ENCODE data around the gene SLC45A3. TPM values are rescaled to one million over a fixed set of nuclear protein-coding genes. Genes with fewer than 3 reads are reported as not detected.

Gene SLC45A3
- total RNA-seq, 1 donor from 2014 or later, result 7.5 TPM

DNA sequence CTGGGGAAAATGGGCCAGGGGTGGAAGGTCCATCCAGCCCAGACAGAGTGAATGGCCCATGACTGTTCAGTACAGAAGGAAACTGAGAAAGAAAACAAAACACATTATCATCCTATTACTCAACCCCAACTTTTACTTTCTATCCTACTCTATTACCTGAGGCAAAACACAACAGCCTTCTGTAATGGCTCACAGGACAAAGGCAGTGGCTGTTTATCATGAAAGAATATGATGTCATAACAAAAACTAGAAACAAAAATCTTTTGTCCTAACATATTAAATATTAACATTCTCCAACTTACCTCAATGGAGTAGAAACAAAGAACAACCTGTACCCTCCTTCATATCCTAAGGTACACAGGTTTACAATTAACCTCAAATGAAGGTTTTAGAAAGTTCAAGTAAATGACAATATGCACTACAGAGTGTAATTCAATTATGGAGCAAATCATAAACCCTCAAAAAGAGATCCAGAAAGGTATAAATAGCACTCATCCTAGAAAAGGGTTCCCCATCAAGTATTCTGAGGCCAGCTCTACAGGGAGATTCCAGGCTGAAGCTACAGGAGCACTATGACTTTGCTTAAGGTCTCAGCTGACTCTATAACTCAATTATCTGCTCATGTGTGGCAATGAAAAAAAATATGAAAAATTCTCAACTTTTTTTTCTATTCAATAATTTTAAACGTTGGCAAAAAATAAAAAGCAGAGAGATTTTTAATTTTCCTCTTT, 63.6 kb downstream of the SLC45A3 start:
- no peak for DNase-seq (ENCODE audit: low spot score in 2 of 2, unreplicated experiment in 2 of 2)
- Mint-ChIP-seq H3K27ac (no peak overlapping the region), H3K9me3 (no peaks in the 10 kb centered on the region), H3K4me3 (no peak overlapping the region), H3K27me3 (ENCODE audit: low read depth) (no peaks in the 10 kb centered on the region), H3K4me1 (peaks cover 1% of the 10 kb centered on the region), H3K36me3 (peaks cover 33% of the 10 kb centered on the region)
- TF ChIP-seq, protein P1, sequence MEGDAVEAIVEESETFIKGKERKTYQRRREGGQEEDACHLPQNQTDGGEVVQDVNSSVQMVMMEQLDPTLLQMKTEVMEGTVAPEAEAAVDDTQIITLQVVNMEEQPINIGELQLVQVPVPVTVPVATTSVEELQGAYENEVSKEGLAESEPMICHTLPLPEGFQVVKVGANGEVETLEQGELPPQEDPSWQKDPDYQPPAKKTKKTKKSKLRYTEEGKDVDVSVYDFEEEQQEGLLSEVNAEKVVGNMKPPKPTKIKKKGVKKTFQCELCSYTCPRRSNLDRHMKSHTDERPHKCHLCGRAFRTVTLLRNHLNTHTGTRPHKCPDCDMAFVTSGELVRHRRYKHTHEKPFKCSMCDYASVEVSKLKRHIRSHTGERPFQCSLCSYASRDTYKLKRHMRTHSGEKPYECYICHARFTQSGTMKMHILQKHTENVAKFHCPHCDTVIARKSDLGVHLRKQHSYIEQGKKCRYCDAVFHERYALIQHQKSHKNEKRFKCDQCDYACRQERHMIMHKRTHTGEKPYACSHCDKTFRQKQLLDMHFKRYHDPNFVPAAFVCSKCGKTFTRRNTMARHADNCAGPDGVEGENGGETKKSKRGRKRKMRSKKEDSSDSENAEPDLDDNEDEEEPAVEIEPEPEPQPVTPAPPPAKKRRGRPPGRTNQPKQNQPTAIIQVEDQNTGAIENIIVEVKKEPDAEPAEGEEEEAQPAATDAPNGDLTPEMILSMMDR (IDR thresholded peaks at IDR 0.05; ENCODE audit: unreplicated experiment), result no peak

DNA sequence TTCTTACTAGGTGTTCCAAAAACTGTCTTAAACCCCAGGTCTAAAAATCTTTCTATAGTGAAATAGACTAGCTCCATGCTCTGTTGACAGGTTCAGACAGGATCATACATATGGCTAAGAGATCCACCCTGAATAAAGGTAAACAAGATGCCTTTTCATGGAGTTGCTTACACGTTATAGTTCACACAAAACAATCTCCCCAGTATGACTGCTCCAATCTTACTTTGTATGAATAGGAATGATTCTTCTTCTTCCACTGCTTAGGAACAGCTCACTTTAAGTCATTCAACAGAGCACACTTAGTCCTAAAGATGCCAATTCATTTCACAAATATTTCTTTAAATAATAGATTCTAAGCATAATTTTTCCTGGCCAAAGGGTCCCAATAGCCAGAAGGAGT, 64.5 kb downstream of the SLC45A3 start:
- Mint-ChIP-seq H3K27ac (no peak overlapping the region), H3K4me3 (no peak overlapping the region), H3K9me3 (no peaks in the 10 kb centered on the region), H3K36me3 (peaks cover 31% of the 10 kb centered on the region), H3K4me1 (peaks cover 7% of the 10 kb centered on the region), H3K27me3 (ENCODE audit: low read depth) (no peaks in the 10 kb centered on the region)
- DNase-seq (ENCODE audit: low spot score in 2 of 2, unreplicated experiment in 2 of 2), result no peak
- TF ChIP-seq, protein P1 (IDR thresholded peaks at IDR 0.05; ENCODE audit: unreplicated experiment), result no peak

- no peaks in the 10 kb centered on the region for H3K27me3 Mint-ChIP-seq (ENCODE audit: low read depth)
- DNase-seq (ENCODE audit: low spot score in 2 of 2, unreplicated experiment in 2 of 2), result no peak
- no peaks in the 10 kb centered on the region for H3K9me3 Mint-ChIP-seq
- H3K4me3 Mint-ChIP-seq, result no peak overlapping the region
- TF ChIP-seq, protein P1 (IDR thresholded peaks at IDR 0.05; ENCODE audit: unreplicated experiment), result no peak
- no peak overlapping the region for H3K27ac Mint-ChIP-seq
- H3K36me3 Mint-ChIP-seq, result peaks cover 18% of the 10 kb centered on the region
- peaks cover 14% of the 10 kb centered on the region for H3K4me1 Mint-ChIP-seq
Measured at GRCh38 chr1:205613854-205614412, 66.4 kb downstream of the SLC45A3 start.

GRCh38 chr1:205612556-205612955, 67.8 kb downstream of the SLC45A3 start:
- peaks cover 19% of the 10 kb centered on the region for H3K36me3 Mint-ChIP-seq
- H3K27ac Mint-ChIP-seq, result no peak overlapping the region
- TF ChIP-seq, protein P1 (IDR thresholded peaks at IDR 0.05; ENCODE audit: unreplicated experiment), result no peak
- DNase-seq (ENCODE audit: low spot score in 2 of 2, unreplicated experiment in 2 of 2), result no peak
- no peaks in the 10 kb centered on the region for H3K9me3 Mint-ChIP-seq
- no peaks in the 10 kb centered on the region for H3K27me3 Mint-ChIP-seq (ENCODE audit: low read depth)
- peaks cover 14% of the 10 kb centered on the region for H3K4me1 Mint-ChIP-seq
- no peak overlapping the region for H3K4me3 Mint-ChIP-seq

DNA sequence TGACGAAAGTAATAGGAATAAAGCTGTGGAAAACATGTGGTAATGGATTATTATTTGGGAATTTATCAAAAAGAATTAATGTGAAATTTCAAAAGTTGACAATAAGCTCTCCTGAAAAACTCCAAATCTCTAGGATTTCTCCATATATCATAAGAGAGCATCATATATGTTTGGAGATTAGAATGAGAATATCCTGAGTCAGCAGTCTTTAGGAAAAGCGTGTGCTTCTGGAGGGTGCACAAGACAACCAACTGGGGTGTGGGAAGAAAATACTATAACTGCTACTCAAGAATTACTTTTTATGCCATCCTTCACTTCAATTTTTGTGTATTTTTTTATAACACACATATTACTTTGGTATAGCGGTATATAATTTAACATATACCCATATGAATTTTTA, 68.2 kb downstream of the SLC45A3 start:
- Mint-ChIP-seq H3K27me3 (ENCODE audit: low read depth) (no peaks in the 10 kb centered on the region), H3K27ac (no peak overlapping the region), H3K4me1 (peaks cover 14% of the 10 kb centered on the region), H3K4me3 (no peak overlapping the region), H3K9me3 (no peaks in the 10 kb centered on the region), H3K36me3 (peaks cover 20% of the 10 kb centered on the region)
- TF ChIP-seq, protein P1 (IDR thresholded peaks at IDR 0.05; ENCODE audit: unreplicated experiment), result no peak
- no peak for DNase-seq (ENCODE audit: low spot score in 2 of 2, unreplicated experiment in 2 of 2)
